Head of caudate nucleus (tissue), 42 donors: Measurements from ENCODE around the gene MTM1.

ENCODE experiments used
- DNase-seq, 42 donors: peaks; one replicate each; pipeline versions ENCODE4 v3.0.0 to v3.0.0-alpha.2; 2020 to 2021; ENCODE audit warnings: mixed read lengths in 7 of 42
- intact Hi-C: fragments of 100-400 bp; cut with DNase I; formaldehyde crosslinking; loops from one replicate; pipeline ENCODE4 v1.15.0; 2022

The MTM1 gene

DNA sequence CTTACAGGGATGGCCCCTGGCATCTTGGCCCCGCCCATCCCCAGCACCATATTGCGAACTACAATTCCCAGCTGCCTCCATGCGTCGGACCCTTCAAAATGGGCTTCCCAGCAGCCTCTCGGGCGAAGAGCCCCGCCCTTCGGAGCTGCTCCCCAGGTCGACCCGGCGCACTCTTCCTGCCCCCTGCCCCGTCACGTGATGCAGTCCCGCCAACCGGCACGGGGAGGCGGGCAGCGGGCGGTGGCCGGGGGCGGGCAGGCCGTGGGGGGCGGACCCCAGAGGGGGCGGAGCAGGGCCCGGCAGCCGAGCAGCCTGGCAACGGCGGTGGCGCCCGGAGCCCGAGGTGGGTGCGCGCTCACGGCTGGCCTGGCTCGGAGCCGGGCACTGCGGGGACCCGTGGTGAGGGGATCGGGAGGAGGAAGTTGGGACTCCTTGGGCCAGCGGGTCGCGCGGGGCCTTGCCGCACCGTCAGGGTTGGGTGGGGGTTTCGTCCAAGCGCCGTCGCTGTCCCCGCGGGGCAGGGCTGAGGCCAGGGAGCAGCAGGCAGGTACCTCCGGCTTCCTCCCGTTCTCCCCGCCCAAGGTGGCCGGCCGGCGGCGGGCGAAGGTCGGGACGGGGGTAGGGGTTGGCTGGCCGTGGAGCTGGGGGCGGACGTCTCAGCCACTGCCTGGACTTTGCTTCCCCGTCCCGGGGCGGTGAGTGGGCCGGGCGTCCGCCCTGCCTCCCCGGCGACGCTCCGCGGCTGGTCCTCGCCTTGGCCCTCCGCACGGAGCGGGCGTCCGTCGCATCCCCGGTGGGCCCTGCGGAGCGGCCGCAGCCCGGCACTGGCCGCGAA, at the start of gene MTM1:
MTM1 (plus strand) TSS at position 302 of the 835 bp plus-strand sequence. CDS start 23,994 bp downstream, outside the sequence.
- intact Hi-C loops = loop anchor here (10.0 kb wide), 1 partner anchor 204 kb away; the partner anchor contains the start of gene MAMLD1
- peak; percentile 85 to 98 (median 94) for DNase-seq

GRCh38 chrX:150522494-150522893, 45.9 kb upstream of the MTM1 start:
- intact Hi-C loops = no loop called here
- DNase-seq = no peak

DNA sequence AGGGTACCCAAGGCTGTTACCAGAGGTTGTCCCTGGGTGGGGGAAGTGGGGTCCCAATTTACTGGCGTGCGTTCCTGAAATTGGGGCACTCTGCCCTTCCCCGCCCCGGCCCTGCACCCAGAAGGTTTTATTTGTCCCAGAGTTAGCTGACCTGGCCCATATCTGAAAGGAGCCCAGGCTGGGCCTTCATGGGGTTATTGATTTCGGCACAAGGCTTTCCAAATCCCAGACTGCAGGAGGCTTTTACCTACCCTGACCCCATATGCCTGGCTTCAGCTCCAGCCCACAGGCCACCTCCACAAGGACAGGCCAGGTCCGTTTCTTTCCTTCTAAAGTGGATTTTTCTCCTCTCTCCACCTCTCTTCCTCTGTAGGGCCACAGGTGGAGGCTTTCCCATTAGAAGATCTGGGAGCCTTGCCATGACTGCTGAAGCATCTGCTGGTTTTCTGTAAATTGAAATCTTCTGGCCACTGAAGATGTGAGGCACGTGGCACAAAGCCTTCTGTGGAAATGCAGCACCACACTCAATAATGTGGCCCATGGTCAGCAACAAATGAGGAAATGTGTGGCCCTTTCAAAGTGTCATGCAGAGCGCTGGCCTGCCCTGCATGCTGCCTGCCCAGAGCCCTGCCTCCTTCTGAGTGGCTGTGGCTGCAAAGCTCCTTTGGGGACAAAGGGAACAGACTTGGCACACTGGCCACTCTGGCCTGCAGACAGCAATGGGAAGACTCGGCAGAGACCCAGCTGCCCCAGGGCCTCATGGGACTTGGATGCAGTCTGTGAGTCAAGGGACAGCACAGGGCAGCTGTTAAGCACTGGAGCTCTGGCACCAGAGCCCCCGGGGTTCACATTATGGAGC, 43.1 kb upstream of the MTM1 start:
- intact Hi-C loops = no loop called here
- peak; percentile 42 to 94 (median 85) for DNase-seq

DNA sequence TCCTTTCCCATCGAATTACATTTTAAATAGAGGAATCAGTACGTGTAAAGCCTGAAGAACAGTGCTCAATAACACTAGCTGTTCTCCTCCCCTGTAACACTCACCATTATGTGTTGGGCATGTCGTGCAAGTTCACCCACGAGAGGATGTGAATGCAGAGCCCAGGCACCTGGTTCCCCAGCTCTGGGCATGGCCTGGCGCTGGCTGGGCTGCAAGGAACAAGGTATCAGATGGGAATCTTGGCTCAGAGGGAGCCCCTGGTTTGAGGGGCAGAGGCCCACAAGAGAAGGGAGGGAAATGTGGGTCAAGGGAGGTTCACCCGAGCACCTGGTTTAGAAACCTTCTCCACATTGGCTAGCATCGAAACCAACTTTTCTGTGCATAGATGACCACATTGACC, 41.7 kb upstream of the MTM1 start:
- DNase-seq = no peak

GRCh38 chrX:150527108-150527507, 41.3 kb upstream of the MTM1 start:
- intact Hi-C loops = no loop called here
- DNase-seq = no peak

More for the DNA sequence above, 41.7 kb upstream of the MTM1 start:
- intact Hi-C loops = no loop called here

GRCh38 chrX:150529587-150529986, 38.8 kb upstream of the MTM1 start:
- DNase-seq = no peak
- intact Hi-C loops = no loop called here

GRCh38 chrX:150530821-150531220, 37.6 kb upstream of the MTM1 start:
- peak in 3 of 42 donors; percentile 23 to 42 (median 33) for DNase-seq
- intact Hi-C loops = no loop called here

GRCh38 chrX:150531467-150531866, 37.0 kb upstream of the MTM1 start:
- peak in 8 of 42 donors; percentile 13 to 45 (median 29) for DNase-seq
- intact Hi-C loops = no loop called here

DNA sequence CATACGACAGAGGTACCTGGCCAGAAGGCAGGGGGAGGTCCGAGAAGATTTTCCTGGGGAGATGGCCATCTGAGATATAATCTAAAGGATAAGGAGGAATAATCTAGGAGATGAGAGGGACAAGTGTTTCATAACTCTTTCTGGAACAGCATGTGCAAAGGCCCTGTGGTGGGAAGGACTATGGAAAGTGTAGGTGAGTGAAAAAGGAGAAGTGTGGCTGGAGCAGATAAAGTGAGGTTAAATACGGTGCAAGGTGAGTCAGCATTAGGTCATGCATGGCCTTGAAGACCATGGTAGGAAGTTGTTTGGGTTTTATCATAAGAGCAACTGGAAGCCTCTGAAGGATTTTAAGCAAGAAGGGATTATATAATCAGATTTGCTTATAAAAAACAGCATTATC, 34.6 kb upstream of the MTM1 start:
- no peak for DNase-seq
- intact Hi-C loops = no loop called here

DNA sequence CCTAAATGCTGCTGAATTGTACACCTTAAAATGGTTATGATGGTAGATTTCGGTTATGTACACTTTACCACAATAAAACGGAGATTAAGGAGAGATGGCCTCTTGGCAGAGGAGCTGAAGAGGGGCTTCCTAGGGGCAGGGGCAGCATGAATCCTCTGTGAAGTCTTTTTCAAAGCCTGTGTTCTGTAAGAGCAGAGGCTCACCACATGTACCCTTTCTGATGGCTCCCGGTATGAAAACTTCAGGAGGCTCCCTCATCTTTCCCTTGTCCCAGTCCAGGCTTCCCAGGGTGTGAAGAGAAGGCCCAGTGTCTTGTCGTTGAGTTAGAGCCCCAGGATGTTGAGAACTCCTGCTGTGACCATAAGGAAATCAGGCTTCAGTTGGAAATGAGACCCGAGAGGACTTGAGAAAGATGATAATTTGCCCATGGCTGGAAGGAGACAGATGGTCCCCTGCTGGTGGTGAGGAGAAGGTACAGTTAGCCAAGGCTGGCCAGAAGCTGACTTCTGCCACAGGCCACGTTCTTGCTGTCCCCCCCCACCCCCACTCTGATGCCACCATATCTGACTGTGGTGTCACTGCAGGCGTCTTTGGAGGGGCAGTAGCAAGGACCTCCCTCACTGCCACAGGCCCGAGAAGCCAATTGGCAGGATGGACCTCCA, 31.8 kb upstream of the MTM1 start:
- no peak for DNase-seq

DNA sequence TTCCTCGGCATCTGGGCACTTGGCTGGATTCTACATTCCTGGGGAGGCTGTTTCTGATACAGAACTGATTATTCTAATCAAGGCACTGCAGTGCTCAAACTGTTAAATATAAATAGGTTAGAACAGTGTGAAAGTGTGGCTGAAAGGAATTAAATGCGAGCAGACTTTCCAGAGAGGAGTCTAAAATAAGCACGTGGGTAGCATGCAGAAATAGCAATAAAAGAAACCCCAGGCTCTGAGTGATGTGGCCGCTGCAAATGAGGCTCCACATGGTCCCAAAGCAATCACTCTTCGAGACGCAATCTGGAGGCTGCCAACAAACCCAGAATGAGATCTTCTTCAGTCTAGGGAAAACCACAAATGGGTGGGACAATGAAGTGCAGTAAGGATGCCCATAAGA, 30.6 kb upstream of the MTM1 start:
- DNase-seq = no peak
- intact Hi-C loops = no loop called here

More for the DNA sequence above, 31.8 kb upstream of the MTM1 start:
- intact Hi-C loops = no loop called here

GRCh38 chrX:150540965-150541364, 27.5 kb upstream of the MTM1 start:
- intact Hi-C loops = no loop called here
- DNase-seq = no peak

DNA sequence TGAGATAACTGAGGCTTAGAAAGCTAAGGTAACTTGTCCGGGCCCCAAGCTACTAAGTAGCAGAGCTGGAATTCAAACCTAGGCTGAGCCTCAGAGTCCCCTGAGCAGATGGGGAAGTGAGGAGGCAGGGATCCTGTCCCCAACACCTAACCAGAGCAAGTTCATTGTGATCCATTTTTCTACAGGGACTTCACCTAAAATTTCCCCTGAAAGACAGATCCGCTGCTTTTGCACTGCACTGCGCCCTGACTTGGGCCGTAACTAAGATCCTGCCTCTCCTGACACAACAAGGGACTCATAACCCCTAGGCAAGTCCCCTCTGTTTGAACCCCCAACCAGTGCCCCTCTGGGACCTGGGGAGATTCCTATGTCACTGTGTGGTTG, 25.6 kb upstream of the MTM1 start:
- intact Hi-C loops = no loop called here
- DNase-seq = no peak

DNA sequence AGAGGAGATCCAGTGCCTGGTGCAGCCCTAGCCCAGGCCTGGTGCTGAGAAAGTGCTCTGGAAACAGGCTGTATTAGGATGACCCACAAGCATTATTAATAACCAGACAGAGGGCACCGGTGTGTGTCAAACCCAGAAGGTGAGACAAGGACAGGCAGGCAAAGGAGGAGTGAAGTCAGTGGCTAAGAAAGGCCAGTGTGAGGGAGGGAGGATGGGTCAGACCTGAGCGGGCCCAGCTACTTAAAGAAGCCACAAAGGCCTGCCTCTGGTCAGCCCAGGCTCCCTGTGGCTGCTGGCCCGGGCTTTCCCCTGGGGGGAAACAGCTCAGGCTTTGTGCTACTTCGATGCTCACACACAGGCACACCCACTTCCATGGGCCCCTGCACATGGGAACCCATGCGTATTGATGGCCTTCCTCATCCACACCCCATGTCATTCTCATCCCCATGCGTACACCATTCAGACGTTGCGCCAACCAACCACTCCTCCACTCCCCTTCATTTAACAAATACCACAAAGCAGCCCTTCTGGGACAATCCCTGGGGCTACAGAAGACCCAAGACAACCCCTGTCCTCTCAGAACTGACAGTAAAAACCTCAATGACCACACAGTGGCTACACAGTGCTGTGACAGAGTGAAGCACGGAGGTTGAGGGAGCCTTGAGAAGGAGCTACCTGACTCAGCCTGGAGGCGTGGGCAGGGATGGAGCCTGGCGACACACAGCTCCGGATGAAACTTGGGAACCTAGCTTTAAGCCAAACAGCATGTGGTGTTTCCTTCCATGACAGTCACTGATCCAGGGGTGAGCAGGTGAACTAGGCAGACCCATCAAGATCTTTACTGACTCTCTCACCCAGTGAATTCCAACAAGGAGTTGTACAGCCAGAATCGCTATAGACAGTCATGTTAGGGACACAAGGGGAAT, 24.9 kb upstream of the MTM1 start:
- intact Hi-C loops = no loop called here
- DNase-seq = no peak

GRCh38 chrX:150544222-150544787, 24.1 kb upstream of the MTM1 start:
- intact Hi-C loops = no loop called here
- no peak for DNase-seq

DNA sequence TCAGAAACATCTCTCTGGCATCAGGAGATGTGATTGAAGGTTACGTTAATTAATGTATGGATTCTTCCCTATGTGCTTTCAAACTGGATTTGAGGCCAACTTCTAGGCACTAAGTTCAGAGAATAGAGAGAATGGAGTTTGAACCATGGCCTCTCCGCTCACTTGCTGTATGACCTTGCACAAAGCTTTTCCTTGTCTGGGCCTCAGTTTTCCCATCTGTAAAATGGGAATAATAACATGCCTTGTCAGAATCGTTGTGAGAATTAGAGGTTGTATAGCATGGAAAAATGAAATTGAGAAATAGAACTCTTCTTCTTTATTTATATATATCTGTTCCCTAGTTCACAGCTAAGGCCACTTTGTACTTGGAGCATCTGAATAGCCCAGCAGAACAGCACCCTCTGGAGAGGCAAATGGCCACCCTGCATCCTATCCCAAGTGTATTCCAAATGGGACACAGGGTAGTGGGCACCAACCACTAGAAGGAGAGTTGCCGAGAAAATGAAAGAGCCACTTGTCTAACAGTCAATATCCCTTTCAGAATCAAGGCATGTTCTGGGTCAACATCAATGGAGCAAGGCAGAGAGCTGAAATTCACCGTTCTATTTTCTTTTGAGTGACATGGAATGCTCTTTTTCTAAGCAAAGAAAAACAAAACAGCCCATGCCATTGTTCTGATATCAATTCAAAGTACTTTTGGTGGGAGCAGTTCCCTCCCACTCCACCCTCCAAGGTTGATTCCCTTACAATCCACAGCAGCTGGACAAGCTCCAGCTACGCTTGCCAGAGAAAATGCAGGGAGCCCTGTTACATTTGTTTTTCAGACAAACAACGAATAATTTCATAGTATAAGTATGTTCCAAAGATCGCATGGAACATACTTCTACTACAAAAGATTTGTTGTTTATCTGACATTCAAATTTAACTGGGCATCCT, 23.3 kb upstream of the MTM1 start:
- intact Hi-C loops = no loop called here
- DNase-seq = peak in 5 of 42 donors; percentile 7 to 48 (median 43)

DNA sequence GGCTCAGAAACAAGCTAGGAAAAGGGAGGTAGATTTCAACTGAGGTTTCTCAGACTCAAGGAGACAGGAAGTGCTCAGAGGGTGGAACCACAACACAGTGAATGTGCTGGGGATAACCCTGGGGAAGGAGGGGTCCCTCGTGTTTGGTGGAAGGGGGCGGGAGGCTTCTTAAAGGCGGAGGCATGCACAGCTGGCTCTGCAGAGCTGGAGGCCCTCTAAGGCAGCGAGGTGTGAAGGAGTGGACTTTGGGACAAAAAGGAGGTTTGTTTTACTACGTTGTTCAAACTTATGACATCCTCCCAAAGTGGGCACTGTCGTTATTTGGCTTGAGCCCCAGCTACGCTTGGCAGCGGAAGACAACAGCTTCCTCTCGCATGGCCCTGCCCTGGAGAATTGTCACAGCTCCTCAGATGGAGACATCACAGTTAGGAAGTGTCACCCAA, 21.7 kb upstream of the MTM1 start:
- peak in 1 of 42 donors; percentile 26 for DNase-seq
- intact Hi-C loops = no loop called here
